ENCODE measurements around the gene TNIP2.

Gene TNIP2

DNA sequence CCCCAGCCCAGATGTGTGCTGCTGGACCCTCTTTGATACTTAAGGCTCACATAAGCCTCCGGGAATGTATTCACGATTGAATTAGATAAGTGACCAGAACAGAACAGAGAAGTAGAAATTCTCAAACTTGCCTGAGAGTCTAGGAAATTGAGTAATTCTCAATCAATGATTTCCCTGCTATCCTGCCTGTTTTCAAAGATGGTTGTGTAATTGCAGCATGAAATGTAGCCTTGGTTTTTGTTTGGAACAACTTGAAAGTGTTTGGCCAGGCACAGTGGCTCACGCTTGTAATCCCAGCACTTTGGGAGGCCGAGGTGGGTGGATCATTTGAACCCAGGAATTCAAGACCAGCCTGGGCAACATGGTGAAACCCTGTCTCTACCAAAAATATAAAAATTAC is 41.2 kb downstream of the TNIP2 start:
- no peak for DNase-seq (ENCODE audit: low spot score)

DNA sequence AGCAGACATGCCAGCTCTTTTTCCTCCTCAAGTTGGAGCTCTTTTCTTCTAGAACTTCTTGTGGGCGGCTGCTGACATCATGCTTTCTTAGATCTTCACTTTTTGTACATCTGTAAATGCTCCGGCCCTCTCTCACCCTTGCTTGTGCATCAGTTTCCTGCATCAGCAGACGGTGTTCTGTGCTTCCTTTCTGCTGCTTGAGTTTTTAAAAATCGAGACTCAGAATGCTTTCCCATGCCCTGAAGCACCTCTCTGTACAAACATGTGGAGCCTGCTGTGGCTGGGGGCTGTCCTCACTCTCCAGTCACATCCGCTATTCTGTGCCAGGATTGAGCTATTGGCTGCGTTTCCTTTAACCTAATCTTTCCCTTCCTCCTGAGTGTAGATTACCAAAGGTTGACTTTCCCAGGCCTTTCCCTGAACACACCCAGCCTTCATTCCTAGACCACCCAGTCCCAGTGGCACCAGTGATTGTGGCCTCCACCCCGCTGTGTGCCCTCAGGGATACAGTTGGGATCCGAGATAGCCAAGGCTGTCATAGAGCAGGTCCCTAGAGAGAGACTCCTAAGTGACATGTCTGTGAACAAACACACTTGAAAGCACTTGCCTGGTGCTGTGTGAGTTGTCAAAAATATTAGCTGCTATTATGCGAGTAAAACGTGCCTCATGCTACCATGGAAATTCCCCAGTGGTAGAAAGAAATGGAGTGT is 41.9 kb downstream of the TNIP2 start:
- no peak for DNase-seq (ENCODE audit: low spot score)

DNA sequence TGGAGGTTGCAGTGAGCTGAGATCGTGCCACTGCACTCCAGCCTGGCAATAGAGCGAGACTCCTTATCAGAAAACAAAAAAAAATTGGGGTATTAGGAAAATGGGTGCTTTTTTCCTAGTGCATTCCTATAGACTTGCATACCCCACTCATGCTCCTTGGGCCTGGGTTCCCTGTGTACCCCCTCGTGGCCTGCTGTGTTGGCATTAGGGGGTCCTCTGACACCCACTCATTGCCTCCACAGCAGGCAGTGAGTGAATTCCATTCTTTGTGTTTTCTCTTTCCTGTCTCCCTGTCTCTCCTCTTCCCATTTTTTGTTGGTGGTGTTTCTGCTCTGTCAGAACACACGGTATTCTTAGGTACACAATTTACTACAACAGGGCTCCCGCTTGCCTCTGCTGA is 42.8 kb downstream of the TNIP2 start:
- no peak for DNase-seq (ENCODE audit: low spot score)

DNA sequence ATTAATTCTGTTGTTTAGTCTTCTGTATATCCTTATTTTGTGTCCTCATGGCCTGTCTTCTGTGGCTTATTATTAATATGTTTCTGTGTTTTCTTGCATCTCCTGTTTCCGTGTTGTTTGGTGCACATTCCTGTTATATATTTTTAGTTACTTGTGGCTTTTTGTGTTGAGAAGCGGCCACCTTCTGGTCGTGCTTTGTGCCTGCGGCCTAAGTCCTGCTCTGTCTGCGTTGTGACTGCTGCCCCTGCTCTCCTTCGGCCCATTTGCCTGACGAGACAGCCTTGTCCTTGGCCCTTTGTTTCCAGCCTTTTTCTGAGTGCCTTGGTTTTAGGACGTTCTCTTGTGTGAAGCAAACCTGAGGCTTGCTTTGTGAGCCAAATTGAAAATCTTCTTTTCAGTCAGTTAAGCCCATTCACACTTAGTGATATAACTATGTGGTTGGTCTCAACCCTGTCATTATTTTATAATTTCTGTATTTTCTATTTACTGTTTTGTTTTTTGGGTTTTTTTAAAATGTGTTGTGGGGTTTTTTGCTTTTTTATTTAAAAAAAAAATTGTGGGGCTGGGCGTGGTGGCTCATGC is 43.8 kb downstream of the TNIP2 start:
- no peak for DNase-seq (ENCODE audit: low spot score)

DNA sequence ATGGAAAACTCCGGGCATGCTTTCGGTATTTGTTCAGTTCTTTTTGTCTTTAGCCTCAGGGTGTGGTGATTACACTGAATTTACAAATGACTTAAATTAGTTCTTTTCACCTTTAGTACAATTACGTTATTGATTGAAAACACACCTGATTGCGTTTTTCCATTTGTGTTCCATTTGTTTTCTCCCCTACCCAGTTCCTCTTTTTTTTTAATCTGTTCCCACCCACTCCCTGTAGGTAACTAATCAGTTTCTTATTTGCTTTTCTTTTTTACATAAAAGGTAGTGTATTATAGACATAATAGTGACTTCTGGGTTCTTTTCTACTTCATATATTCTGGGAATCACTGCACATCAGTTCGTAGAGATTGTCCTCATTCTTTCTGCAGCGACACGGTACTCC is 53.4 kb downstream of the TNIP2 start:
- DNase-seq (ENCODE audit: low spot score), result no peak

DNA sequence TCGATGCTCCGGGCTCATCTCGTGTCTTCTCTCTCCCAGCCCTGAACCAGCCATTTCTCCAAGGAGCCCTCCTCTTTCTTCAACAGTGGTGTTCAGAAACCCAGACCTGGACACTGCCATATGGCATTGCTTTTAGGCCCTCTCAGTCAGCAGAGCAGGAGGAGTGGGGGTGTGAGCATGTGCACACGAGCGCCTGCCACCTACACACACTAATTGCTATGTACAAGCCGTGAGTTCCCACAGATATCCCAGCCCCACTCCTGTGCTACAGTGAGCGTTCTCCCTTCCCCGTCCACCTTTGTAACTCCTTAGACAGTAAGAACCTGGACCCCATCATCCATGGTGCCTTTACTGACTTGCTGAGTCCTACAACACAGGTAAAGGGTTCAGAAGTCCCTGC is 53.8 kb downstream of the TNIP2 start:
- DNase-seq (ENCODE audit: low spot score), result no peak

DNA sequence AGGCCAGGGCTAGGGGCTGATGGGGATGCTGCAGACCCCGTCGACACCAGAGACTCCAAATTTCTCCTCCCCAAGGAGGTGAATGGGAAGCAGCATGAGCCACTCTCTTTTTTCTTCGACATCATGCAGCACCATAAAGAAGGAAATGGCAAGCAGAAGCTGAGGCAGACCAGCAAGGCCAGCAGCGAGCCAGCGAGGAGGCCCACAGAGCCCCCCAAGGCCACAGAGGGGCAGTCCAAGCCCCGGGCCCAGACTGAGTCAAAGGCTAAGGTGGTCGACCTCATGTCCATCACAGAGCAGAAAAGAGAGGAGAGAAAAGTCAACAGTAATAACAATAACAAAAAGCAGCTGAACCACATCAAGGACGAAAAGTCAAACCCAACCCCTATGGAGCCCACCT is 56.1 kb downstream of the TNIP2 start:
- DNase-seq (ENCODE audit: low spot score), result no peak

DNA sequence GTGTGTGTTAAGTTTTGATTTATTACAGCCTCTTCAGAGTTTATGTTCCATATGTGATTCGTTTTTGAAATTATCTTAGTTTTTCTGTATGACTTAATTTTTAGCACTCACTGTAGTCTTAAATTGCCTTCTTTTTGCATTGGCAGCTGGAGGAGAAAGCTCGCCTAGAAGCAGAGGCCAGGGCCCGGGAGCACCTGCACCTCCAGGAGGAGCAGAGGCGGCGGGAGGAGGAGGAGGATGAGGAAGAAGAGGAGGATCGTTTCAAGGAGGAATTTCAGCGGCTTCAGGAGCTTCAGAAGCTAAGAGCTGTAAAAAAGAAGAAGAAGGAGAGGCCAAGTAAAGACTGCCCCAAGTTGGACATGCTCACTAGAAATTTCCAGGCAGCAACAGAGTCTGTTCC is 56.6 kb downstream of the TNIP2 start:
- no peak for DNase-seq (ENCODE audit: low spot score)

DNA sequence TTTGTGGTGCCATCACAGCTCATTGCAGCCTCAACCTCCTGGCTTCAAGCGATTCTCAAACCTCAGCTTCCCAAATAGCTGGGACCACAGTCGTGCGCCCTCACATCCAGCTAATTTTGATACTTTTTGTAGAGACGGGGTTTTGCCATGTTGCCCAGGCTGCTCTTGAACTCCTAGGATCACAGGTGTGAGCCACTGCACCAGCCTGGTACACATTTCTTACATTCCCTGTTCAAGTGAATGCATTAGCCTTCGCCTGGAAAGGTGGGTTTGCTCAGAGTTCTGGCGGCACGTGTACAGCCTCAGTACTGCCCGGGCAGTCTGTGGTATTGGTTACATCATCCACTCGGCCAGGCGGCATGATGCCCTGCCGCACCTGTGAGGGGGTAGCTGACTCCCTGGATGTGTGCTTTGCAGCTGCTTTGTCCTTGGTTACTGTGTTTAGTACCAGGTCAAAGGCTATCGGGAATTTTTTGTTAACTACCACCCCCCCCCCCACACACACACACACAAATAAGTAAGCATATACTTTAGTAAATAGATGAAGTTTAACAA is 57.1 kb downstream of the TNIP2 start:
- no peak for DNase-seq (ENCODE audit: low spot score)

DNA sequence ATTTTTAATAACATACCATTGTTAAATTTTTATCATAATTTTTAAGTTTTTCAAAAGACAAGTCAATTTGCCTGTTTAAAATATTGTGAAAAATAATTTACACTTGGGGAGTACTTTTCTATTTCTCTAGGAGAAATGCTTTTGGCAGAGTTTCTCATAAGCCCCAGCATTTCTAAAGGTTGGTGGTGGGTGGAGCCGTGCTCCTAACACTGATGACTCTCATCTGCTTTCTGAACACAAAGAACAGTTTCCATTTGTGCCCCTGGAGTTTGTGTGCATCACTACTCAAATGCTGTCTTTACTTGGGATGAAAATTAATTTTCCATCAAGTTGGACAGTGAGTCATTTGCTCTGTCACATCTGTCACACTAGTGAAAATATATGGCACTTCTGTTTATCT is 57.6 kb downstream of the TNIP2 start:
- no peak for DNase-seq (ENCODE audit: low spot score)

DNA sequence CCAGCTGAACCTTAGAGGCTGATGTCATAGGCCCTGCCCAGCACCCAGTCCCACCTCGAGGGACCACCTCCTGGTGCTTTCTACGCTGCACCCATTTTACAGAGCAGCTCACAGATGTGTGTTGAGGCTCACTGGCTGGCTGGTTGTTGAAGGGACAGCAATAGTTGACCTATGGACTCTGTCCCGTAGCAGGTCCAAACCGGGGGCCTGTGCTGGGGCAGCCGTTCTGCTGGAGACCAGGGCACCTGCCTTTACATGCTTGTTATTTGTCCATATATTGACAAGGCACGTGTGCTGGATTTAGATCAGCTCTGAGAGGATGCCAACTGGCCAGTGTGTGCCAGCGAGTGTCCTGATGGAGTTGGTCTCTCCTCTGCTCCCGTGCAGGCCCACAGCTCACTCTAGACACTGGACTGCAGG is 58.1 kb downstream of the TNIP2 start:
- DNase-seq (ENCODE audit: low spot score), result no peak

DNA sequence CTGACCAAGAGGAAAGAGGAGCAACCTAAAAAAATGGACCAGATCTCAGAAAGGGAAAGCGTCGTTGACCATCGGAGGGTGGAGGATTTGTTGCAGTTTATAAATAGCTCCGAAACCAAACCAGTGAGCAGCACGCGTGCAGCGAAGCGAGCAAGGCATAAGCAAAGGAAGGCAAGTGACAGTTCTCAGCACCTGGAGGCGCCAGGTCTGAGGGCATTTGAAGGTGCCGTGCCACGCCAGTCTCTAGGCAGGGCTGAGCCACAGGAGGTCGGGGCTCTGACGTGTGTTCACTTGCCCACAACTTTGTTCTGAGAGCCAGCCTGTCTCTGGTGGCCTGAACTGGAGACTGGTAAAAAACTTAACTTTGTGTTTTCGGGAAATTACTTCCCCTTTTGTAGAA is 59.7 kb downstream of the TNIP2 start:
- DNase-seq (ENCODE audit: low spot score), result no peak

DNA sequence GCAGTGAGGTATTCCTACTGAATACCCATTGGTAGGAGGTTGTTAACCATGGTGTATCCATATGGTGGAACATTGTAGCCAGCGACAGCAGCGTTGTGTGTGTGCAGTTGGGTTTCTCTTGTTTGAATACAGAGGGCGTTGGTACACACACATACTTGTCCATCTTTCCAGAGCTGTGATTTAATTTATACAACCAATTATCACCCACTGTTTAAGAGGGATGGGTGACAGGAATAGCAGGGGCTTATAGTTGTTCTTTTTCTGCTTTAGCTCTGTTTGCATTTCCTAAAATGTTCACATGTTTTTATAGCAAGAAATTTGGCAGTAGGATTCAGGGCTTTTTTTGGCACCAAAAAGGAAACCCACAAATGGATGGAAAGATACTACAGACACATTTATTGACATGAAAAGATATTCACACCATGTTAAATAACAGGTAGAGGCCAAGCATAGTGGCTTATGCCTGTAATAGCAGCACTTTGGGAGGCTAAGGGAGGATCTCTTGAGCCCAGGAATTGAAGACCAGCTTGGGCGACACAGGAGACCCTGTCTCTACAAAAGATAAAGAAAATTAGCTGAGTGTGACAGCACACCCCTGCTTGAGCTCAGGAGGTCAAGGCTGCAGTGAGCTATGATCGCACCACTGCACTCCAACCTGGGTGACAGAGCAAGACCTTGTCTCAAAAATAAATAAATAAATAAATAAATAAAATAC is 60.6 kb downstream of the TNIP2 start:
- DNase-seq (ENCODE audit: low spot score), result no peak

DNA sequence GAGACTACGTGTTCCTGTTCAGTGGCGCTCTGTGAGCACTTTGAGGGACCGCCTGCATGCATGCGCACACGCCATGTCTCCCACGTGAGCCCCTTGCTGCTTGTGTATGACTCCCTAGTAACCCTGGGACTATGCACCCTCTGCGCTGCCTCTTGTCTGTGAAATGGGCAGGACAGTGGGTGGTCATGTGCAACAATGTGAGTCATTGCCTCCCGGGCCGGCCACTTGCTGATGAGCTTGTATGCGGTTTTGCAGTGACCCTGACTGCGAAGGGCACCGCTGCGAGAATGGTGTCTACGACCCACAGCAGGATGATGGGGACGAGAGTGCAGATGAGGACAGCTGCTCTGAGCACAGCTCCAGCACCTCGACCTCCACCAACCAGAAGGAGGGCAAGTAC is 61.4 kb downstream of the TNIP2 start:
- DNase-seq (ENCODE audit: low spot score), result no peak

DNA sequence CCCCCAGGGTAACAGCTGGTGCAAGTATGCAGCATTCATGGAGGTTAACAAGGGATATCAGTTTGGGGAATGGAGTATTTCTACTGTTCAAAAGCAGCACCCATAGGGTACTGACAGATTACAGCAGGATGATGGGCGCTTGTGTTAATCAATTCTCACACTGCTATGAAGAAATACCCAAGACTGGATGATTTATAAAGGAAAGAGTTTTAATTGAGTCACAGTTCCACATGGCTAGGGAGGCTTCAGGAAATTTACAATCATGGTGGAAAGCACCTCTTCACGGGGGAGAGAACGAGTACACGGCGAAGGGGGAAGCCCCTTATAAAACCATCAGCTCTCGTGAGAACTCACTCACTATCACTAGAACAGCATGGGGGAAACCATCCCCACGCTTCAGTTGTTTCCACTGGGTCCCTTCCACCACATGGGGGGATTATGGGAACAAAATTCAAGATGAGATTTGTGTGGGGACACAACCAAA is 64.1 kb downstream of the TNIP2 start:
- DNase-seq (ENCODE audit: low spot score), result no peak

Data from LoVo (cell line).